GM12891 (cell line): Measurements from ENCODE around the gene SCYGR4.

Source experiments
- POLR2A ChIP-seq: IDR thresholded peaks from 2 replicates; pipeline ENCODE4 v1.6.1; 2011; ENCODE audit warnings: low read depth, low read length, control low read depth
- POLR2AphosphoS5 ChIP-seq: IDR thresholded peaks from 2 replicates; pipeline ENCODE4 v1.6.1; 2011; ENCODE audit warnings: low read depth, low read length, control low read depth
- TAF1 ChIP-seq: IDR thresholded peaks from 2 replicates; pipeline ENCODE4 v1.6.1; 2011; ENCODE audit warnings: low read depth, low read length, control low read depth

DNA sequence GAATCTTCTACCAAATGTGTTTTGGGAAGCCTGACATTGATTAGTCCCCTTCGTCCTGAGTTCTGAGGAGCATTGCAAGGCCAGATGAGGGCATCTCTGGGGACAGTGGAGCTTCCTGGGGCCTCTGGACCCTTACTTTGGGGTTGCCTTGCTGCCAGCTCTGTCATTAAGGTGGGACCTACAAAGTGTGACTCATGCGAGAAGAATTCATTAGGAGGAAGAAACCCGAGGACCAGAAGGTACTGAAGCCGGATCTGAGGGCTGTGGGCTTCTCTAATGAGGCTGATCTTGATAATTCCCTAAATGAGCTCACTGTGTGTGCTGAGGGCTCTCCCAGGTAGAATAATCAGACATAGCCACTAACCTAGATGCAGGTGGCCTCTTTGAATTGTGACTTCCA is 19.3 kb upstream of the SCYGR4 start:
- TF ChIP-seq POLR2A (no peak), POLR2AphosphoS5 (no peak), TAF1 (no peak)
